ENCODE data around the gene HIP1R. TPM values are rescaled to one million over a fixed set of nuclear protein-coding genes. Genes with fewer than 3 reads are reported as not detected.

The HIP1R gene
- polyA plus RNA-seq, 3 donors, result 0.09 to 0.60 TPM; not detected in 1

DNA sequence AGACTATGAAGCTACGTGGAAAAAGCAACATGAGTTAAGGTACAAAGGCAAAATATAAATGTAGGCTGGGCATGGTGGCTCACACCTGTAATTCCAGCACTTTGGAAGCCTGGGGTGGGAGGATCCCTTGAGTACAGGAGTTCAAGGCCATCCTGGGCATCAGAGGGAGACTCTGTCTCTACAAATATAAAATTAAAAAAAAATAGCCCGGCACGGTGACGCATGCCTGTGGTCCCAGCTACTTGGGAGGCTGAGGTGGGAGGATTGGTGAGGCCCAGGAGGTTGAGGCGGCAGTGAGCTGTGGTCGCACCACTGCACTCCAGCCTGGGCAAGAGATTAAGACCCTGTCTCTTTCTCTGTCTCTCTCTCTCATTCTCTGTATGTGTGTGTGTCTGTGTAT, 64.6 kb downstream of the HIP1R start:
- Histone ChIP-seq H3K27ac (ENCODE audit: low read depth in 1 of 2, low read length in 2 of 2) (no peak overlapping the region), H2AFZ (ENCODE audit: insufficient read depth, low read depth, low read length, poor library complexity, severe bottlenecking) (no peak overlapping the region), H3K4me3 (replicated peaks in 1 of 3; ENCODE audit: low read depth in 2 of 3, low read length in 3 of 3) (no peak overlapping the region), H3K9me3 (replicated peaks in 1 of 2; ENCODE audit: control insufficient read depth in 1 of 2, insufficient read depth in 1 of 2, low read length in 2 of 2) (peaks cover 0 to 3% of the 10 kb centered on the region in 2 donors), H3K27me3 (ENCODE audit: control insufficient read depth in 2 of 2, insufficient read depth in 2 of 2, low read length in 2 of 2) (peaks cover 0 to 3% of the 10 kb centered on the region in 2 donors), H3K36me3 (replicated peaks in 1 of 2; ENCODE audit: control insufficient read depth in 1 of 2, insufficient read depth in 2 of 2, low read length in 2 of 2) (no peaks in the 10 kb centered on the region), H3K4me2 (replicated peaks; ENCODE audit: extremely low read depth, low read length, poor library complexity, severe bottlenecking) (no peak overlapping the region), H3K79me2 (ENCODE audit: insufficient read depth, low read length) (peaks cover 10% of the 10 kb centered on the region), H4K20me1 (ENCODE audit: insufficient read depth, low read length) (peaks cover 2% of the 10 kb centered on the region), H3K9ac (ENCODE audit: insufficient read depth, low read length, poor library complexity, severe bottlenecking) (no peak overlapping the region), H3K4me1 (ENCODE audit: control insufficient read depth in 1 of 2, insufficient read depth in 2 of 2, low read length in 2 of 2) (peaks cover 42 to 48% of the 10 kb centered on the region in 2 donors)
- intact Hi-C loops (cut with micrococcal nuclease), result loop anchor here in 1 of 2 donors (2.0 kb wide), 1 partner anchor 47 kb away; no protein-coding TSS in a partner anchor
- Mint-ChIP-seq H3K27me3 (ENCODE audit: low read depth in 3 of 3) (peaks cover 3 to 7% (median 6%) of the 10 kb centered on the region in 3 donors), H3K36me3 (peaks cover 2 to 4% of the 10 kb centered on the region in 2 donors), H3K27ac (no peak overlapping the region), H3K9me3 (peaks cover 3 to 9% (median 6%) of the 10 kb centered on the region in 7 donors), H3K4me1 (peaks cover 47% of the 10 kb centered on the region), H3K4me3 (no peak overlapping the region)
- no peak for DNase-seq
- WGBS (ENCODE audit: insufficient coverage), result 100% methylated on average over 1 of the region's 6 CpGs
- TF ChIP-seq, protein P1, sequence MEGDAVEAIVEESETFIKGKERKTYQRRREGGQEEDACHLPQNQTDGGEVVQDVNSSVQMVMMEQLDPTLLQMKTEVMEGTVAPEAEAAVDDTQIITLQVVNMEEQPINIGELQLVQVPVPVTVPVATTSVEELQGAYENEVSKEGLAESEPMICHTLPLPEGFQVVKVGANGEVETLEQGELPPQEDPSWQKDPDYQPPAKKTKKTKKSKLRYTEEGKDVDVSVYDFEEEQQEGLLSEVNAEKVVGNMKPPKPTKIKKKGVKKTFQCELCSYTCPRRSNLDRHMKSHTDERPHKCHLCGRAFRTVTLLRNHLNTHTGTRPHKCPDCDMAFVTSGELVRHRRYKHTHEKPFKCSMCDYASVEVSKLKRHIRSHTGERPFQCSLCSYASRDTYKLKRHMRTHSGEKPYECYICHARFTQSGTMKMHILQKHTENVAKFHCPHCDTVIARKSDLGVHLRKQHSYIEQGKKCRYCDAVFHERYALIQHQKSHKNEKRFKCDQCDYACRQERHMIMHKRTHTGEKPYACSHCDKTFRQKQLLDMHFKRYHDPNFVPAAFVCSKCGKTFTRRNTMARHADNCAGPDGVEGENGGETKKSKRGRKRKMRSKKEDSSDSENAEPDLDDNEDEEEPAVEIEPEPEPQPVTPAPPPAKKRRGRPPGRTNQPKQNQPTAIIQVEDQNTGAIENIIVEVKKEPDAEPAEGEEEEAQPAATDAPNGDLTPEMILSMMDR (IDR thresholded peaks at IDR 0.05), result no peak

GRCh38 chr12:122902854-122903692, 67.8 kb downstream of the HIP1R start:
- H4K20me1 ChIP-seq (ENCODE audit: insufficient read depth, low read length), result no peaks in the 10 kb centered on the region
- H3K27ac ChIP-seq (ENCODE audit: low read depth in 1 of 2, low read length in 2 of 2), result peak overlapping the region; percentile 53 to 56
- H3K4me2 ChIP-seq (replicated peaks; ENCODE audit: extremely low read depth, low read length, poor library complexity, severe bottlenecking), result peak overlapping the region; percentile 56
- Mint-ChIP-seq H3K4me3 (peak overlapping the region; percentile 1 to 68), H3K27me3 (ENCODE audit: low read depth in 3 of 3) (peaks cover 0 to 5% (median under 1%) of the 10 kb centered on the region in 3 donors), H3K4me1 (peaks cover 38% of the 10 kb centered on the region), H3K27ac (peak overlapping the region; percentile 61 to 90 (median 79)), H3K9me3 (peaks cover 0 to 3% (median 0%) of the 10 kb centered on the region in 7 donors), H3K36me3 (no peaks in the 10 kb centered on the region)
- H3K36me3 ChIP-seq (replicated peaks in 1 of 2; ENCODE audit: control insufficient read depth in 1 of 2, insufficient read depth in 2 of 2, low read length in 2 of 2), result no peaks in the 10 kb centered on the region
- H3K79me2 ChIP-seq (ENCODE audit: insufficient read depth, low read length), result no peaks in the 10 kb centered on the region
- TF ChIP-seq, protein P1 (IDR thresholded peaks at IDR 0.05), result no peak
- WGBS (ENCODE audit: insufficient coverage), result 24% methylated on average over 5 of the region's 10 CpGs
- H3K4me1 ChIP-seq (ENCODE audit: control insufficient read depth in 1 of 2, insufficient read depth in 2 of 2, low read length in 2 of 2), result peaks cover 37 to 41% of the 10 kb centered on the region in 2 donors
- H3K9ac ChIP-seq (ENCODE audit: insufficient read depth, low read length, poor library complexity, severe bottlenecking), result no peak overlapping the region
- intact Hi-C loops (cut with micrococcal nuclease), result no loop called here
- H3K9me3 ChIP-seq (replicated peaks in 1 of 2; ENCODE audit: control insufficient read depth in 1 of 2, insufficient read depth in 1 of 2, low read length in 2 of 2), result no peaks in the 10 kb centered on the region
- no peaks in the 10 kb centered on the region for H3K27me3 ChIP-seq (ENCODE audit: control insufficient read depth in 2 of 2, insufficient read depth in 2 of 2, low read length in 2 of 2)
- peak in 2 of 3 donors; percentile 19 to 44 for DNase-seq
- peak overlapping the region in 1 of 3 experiments; percentile 47 for H3K4me3 ChIP-seq (replicated peaks in 1 of 3; ENCODE audit: low read depth in 2 of 3, low read length in 3 of 3)
- H2AFZ ChIP-seq (ENCODE audit: insufficient read depth, low read depth, low read length, poor library complexity, severe bottlenecking), result peak overlapping the region; percentile 47

Measured in CD14-positive monocyte (primary cell).